ENCODE data around the gene CADPS. TPM values are rescaled to one million over a fixed set of nuclear protein-coding genes. Genes with fewer than 3 reads are reported as not detected.

The CADPS gene
- total RNA-seq, 1 donor: not detected

DNA sequence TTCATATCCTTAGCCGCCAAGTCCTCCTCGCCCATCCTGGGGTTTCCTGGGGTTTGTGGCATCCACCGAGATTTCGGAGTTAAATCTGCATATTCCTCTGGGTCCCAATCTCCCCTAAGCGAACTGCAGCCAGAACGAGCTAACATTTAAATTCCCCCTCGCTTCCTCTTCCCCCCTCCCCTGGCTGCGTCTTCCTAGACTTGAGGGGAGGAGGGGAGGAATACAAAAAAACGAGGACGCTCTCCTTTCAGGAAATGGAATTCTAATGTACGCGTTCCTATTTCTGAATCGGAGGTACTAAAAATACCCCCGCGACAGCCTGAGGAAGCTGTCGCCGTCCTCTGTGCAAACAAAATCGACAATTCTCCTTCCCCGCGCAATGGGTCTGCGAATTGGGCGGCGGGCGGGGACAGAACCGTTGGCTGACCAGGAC lies 507.4 kb downstream of the CADPS start:
- no peak for DNase-seq (ENCODE audit: low read depth in 2 of 3, low spot score in 2 of 3)

DNA sequence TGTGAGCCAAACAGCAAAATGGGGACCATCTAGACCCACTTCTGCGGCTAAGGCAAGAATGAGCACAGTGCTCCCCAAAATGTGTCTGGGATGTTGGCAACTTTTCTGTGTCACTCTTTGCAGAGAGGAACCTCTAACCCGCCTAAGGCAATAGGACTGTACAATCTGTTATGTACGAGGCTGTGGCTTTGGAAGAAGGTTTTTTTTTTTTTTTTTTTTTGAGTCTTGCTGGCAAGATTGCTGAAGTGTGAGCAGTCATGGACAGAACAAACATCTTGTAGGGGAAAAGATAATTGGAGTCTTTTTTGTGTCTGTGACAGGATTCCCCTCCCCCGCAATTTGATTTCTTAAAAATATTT lies 509.1 kb downstream of the CADPS start:
- DNase-seq (ENCODE audit: low read depth in 2 of 3, low spot score in 2 of 3): no peak

DNA sequence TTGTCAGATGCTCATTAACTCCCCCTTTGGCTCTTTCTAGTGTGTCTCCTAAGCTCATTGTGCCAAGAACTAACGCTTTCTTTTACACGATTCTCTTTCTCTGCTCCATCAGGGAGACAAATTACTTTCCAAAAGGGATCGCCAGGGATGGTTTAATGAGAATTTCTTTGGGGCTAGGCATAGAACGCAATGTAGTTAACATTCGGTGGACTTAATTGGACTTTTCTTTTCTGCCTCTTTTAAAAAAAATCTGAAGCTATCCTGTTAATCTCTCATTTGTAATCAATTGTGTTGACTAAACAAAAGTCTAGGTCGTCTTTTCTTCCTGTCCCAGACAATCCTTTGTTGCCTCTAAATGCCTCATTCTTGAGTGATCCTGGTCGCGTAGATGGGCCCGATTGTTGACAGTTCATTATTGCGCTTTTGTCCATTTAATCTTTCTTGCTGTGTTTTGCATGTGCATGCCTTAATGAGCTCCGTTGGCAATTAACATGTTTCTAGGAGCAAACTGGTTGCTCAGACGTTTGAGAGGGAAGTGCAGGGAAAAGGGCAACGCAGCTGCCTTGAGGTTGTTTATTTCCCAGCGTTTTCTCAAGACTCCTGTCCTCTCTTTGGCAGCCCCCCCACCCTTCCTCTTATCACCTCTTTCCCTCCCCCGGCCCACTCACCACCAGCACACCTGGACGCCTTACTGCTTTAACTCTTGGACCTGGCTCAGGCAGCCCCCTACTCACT lies 509.7 kb downstream of the CADPS start:
- no peak for DNase-seq (ENCODE audit: low read depth in 2 of 3, low spot score in 2 of 3)

DNA sequence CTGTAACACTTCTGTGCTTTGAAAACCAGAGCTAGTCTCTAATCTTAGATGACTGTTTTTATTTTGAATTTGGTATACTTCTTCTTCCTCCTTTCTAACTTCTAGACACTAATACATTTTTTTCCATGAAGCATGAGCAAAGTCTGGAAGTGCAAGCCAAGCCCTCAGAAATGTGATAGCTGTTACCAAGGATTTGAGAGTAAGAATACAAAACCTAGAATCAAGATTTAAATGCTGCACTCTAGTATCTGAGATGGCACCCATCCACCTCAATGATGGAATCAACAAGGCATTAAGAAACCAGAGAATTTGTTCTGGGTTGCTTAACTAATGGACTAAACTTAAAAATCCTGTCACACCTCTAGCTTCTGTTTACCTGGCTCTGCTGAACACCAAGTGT lies 511.0 kb downstream of the CADPS start:
- no peak for DNase-seq (ENCODE audit: low read depth in 2 of 3, low spot score in 2 of 3)

DNA sequence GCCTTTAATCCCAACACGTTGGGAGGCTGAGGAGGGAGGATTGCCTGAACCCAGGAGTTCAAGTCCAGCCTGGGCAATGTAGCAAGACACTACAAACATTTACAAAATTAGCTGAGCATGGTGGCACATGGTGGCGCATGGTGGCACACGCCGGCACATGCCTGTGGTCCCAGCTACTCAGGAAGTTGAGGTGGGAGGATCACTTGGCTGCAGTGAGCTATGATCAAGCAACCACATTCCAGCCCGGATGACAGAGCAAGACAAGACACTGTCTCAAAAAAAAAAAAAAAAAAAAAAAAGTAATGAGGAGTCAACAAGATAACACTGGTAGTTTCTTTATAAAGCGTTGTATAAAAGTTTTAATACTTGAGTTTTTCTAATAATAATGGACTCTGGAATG lies 511.9 kb downstream of the CADPS start:
- DNase-seq (ENCODE audit: low read depth in 2 of 3, low spot score in 2 of 3): no peak

DNA sequence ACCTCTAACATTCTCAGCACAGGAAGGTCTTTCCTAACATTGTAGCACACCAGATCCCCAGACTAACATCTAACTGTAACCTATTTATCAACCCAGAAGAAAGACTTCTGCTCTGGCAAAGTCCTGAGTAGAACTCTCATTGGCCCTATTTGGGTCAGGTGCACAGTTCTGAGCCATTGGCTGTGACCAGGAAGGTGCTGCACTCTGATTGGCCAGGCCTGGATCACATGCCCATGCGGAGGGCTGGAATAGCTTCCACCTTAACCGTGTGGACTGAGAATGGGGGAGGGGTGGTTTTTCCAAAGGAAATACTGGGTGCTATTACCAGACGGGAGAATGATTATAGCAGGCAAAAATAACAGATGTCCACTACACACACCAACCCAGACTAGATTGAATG lies 513.4 kb downstream of the CADPS start:
- no peak for DNase-seq (ENCODE audit: low read depth in 2 of 3, low spot score in 2 of 3)

DNA sequence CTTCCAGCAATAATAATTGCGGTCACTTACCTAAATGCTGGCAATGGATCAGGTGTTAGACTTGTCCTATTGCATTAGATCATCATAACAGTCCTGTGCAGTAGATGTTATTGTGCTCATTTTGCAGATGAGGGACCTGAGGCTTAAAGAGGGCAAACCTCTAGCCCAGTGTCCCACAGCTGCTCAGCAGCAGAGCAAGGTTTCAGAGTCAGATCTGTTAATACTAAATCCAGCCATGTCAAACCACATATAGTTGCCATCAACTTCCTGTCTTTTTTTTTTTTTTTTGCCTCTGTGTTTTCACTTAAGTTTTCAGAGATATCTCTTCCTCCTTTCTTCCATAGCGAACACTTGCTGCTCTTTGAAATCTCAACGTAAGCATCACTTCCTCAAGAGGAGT lies 514.0 kb downstream of the CADPS start:
- no peak for DNase-seq (ENCODE audit: low read depth in 2 of 3, low spot score in 2 of 3)

DNA sequence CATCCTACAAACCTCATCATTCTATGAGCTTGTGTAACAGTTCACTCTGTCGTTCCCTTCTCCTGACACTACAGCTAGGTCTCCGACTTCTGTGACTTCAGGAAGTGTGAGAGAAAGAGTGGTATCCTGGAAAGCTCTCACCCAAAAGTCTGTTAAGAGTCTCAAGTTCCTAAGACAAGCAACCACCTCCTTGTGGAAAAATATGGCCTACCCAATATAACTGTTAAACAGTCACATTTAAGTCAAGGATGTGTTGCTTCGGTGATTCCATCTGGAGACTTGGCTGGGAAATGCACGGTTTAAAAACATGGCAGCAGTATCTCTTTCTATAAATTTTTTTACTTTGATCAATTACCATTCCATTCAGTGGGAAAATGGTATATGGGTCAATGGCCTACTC lies 515.7 kb downstream of the CADPS start:
- DNase-seq (ENCODE audit: low read depth in 2 of 3, low spot score in 2 of 3): no peak

DNA sequence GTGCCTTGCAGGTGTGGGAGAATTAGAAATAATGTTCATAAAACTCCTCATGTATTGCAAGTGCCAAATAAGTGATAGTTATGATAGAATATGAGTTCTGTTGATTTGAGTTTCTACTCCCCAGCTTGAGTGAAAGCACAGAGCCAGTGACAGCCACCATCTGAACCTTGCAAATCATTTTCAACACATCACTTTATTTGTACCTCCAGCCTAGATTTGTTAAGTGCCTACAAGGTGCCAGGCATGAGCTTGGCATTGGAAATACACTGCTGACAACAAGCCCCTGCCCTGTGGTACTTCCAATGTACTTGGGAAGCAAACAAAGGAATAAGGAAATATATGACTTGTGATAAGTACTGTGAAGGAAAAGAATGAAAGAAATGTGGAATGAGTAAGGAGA lies 518.9 kb downstream of the CADPS start:
- DNase-seq (ENCODE audit: low read depth in 2 of 3, low spot score in 2 of 3): no peak

DNA sequence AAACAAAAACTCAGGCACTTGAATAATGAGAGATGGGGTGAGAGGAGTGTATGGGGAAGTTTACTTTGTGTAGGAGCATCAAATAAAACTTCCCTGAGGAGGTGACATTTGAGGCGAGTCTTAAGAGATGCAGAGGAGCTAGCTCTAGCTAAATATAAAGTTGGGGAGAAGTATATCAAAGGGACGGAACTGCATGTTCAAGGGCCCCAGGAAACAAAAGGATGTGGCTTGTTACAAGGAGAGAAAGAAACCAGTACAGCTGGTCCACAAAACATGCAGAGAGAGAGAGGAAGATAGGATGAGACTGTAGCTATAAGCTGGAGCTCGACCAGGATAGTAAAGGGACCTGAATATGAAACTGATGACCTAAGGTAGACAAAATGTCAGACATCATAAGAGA lies 519.5 kb downstream of the CADPS start:
- DNase-seq (ENCODE audit: low read depth in 2 of 3, low spot score in 2 of 3): no peak

Small RNA genes lying within 50 kb of the gene (small RNA-seq; reads per million reads assigned to genes)
- not detected for gene RN7SL863P
- gene RNU6-139P: not detected

Measured in hematopoietic multipotent progenitor cell (in vitro differentiated cells).